ENCODE results near the gene CFAP100. TPM values are rescaled to one million over a fixed set of nuclear protein-coding genes. Genes with fewer than 3 reads are reported as not detected.

The CFAP100 gene
- total RNA-seq, 1 donor from 2014 or later: not detected

- FAIRE-seq (no peak), DNase-seq (ENCODE audit: low read depth) (no peak)
- no peak overlapping the region for H3K27ac Mint-ChIP-seq (ENCODE audit: unreplicated experiment)
- Histone ChIP-seq H3K79me2 (ENCODE audit: insufficient read depth, low read length) (no peaks in the 10 kb centered on the region), H3K36me3 (ENCODE audit: insufficient read depth, low read length) (no peaks in the 10 kb centered on the region), H4K20me1 (ENCODE audit: insufficient read depth, low read length) (no peaks in the 10 kb centered on the region), H3K27ac (ENCODE audit: low read depth, low read length) (no peak overlapping the region), H3K4me3 (ENCODE audit: insufficient read depth, low read depth, low read length) (no peak overlapping the region), H3K27me3 (ENCODE audit: insufficient read depth, low read length) (peaks cover 7% of the 10 kb centered on the region), H2AFZ (ENCODE audit: low read depth, low read length) (no peak overlapping the region), H3K4me2 (ENCODE audit: low read length) (no peak overlapping the region), H3K4me1 (ENCODE audit: insufficient read depth, low read length) (no peaks in the 10 kb centered on the region), H3K9ac (ENCODE audit: low read length) (no peak overlapping the region), H3K9me3 (ENCODE audit: insufficient read depth, low read depth, low read length) (no peaks in the 10 kb centered on the region)
- H3K4me3 Mint-ChIP-seq (ENCODE audit: unreplicated experiment): no peak overlapping the region
- no peaks in the 10 kb centered on the region for H3K36me3 Mint-ChIP-seq (ENCODE audit: low read depth, unreplicated experiment)
- H3K4me1 Mint-ChIP-seq (ENCODE audit: low read depth, unreplicated experiment): no peaks in the 10 kb centered on the region
- TF ChIP-seq EZH2 (IDR thresholded peaks at IDR 0.05; ENCODE audit: insufficient read depth, low read length) (no peak), CTCF (IDR thresholded peaks at IDR 0.05; ENCODE audit: insufficient read depth, low read depth, low read length) (no peak)
- H3K27me3 Mint-ChIP-seq (ENCODE audit: low read depth, unreplicated experiment): peaks cover 35% of the 10 kb centered on the region
- no peaks in the 10 kb centered on the region for H3K9me3 Mint-ChIP-seq (ENCODE audit: unreplicated experiment)
These were observed 19.7 kb downstream of the CFAP100 start for GRCh38 chr3:126414406-126414805.

GRCh38 chr3:126414961-126415660, 20.4 kb downstream of the CFAP100 start:
- TF ChIP-seq EZH2 (IDR thresholded peaks at IDR 0.05; ENCODE audit: insufficient read depth, low read length): no peak
- no peak for TF ChIP-seq CTCF (IDR thresholded peaks at IDR 0.05; ENCODE audit: insufficient read depth, low read depth, low read length)
- Mint-ChIP-seq H3K27me3 (ENCODE audit: low read depth, unreplicated experiment) (peaks cover 30% of the 10 kb centered on the region), H3K27ac (ENCODE audit: unreplicated experiment) (no peak overlapping the region), H3K4me1 (ENCODE audit: low read depth, unreplicated experiment) (no peaks in the 10 kb centered on the region), H3K9me3 (ENCODE audit: unreplicated experiment) (peaks cover under 1% of the 10 kb centered on the region), H3K36me3 (ENCODE audit: low read depth, unreplicated experiment) (no peaks in the 10 kb centered on the region), H3K4me3 (ENCODE audit: unreplicated experiment) (no peak overlapping the region)
- Histone ChIP-seq H3K36me3 (ENCODE audit: insufficient read depth, low read length) (no peaks in the 10 kb centered on the region), H3K4me3 (ENCODE audit: insufficient read depth, low read depth, low read length) (no peak overlapping the region), H3K79me2 (ENCODE audit: insufficient read depth, low read length) (no peaks in the 10 kb centered on the region), H3K27ac (ENCODE audit: low read depth, low read length) (no peak overlapping the region), H3K27me3 (ENCODE audit: insufficient read depth, low read length) (peaks cover 7% of the 10 kb centered on the region), H3K9me3 (ENCODE audit: insufficient read depth, low read depth, low read length) (no peaks in the 10 kb centered on the region), H2AFZ (ENCODE audit: low read depth, low read length) (no peak overlapping the region), H3K4me1 (ENCODE audit: insufficient read depth, low read length) (no peaks in the 10 kb centered on the region), H3K9ac (ENCODE audit: low read length) (no peak overlapping the region), H3K4me2 (ENCODE audit: low read length) (no peak overlapping the region), H4K20me1 (ENCODE audit: insufficient read depth, low read length) (no peaks in the 10 kb centered on the region)
- DNase-seq (ENCODE audit: low read depth) (no peak), FAIRE-seq (no peak)
